Fibroblast of villous mesenchyme (primary cell): ENCODE measurements around the gene EGR4. TPM values are rescaled to one million over a fixed set of nuclear protein-coding genes. Genes with fewer than 3 reads are reported as not detected.

ENCODE experiments used
- DNase-seq: peaks from one replicate; pipeline ENCODE4 v3.0.0-alpha.2; 2010; ENCODE audit warnings: low read depth
- H3K4me3 ChIP-seq: 2 replicates; pipeline ENCODE4 v1.5.1; 2011; ENCODE audit warnings: low read depth, mild to moderate bottlenecking, low read length
- CTCF ChIP-seq: IDR thresholded peaks from 2 replicates; pipeline ENCODE4 v1.5.1; 2012; ENCODE audit warnings: low read depth, mild to moderate bottlenecking, low read length; ENCODE audit not compliant: insufficient read depth
- total RNA-seq: library from RNA; depleted of rRNA; stranded (reverse); fragments of >200 nt; gene quantifications from 2 replicates; pipeline ENCODE4 v1.2.3, GENCODE V29; 2012

The EGR4 gene
- total RNA-seq, 1 donor, result not detected

- TF ChIP-seq CTCF, result no peak
- DNase-seq, result no peak
- H3K4me3 ChIP-seq, result no peak overlapping the region
Measured at GRCh38 chr2:73297151-73297559, 3.8 kb upstream of the EGR4 start.

- no peak for TF ChIP-seq CTCF
- no peak for DNase-seq
- no peak overlapping the region for H3K4me3 ChIP-seq
Measured at GRCh38 chr2:73295751-73296400, 2.5 kb upstream of the EGR4 start.

GRCh38 chr2:73294239-73294638 is 891 bp upstream of the EGR4 start:
- no peak for DNase-seq
- no peak for TF ChIP-seq CTCF
- H3K4me3 ChIP-seq, result no peak overlapping the region

GRCh38 chr2:73292906-73293533 is 328 bp downstream of the EGR4 start:
- H3K4me3 ChIP-seq, result peak overlapping the region; percentile 39
- TF ChIP-seq CTCF, result no peak
- DNase-seq, result no peak

- no peak for TF ChIP-seq CTCF
- DNase-seq, result no peak
- no peak overlapping the region for H3K4me3 ChIP-seq
Measured at GRCh38 chr2:73292316-73292905, 937 bp downstream of the EGR4 start.

- peak overlapping the region; percentile 20 for H3K4me3 ChIP-seq
- TF ChIP-seq CTCF, result no peak
- no peak for DNase-seq
Measured at GRCh38 chr2:73291461-73292315, 1.7 kb downstream of the EGR4 start.
